Activated CD8-positive, alpha-beta T cell treated with anti-CD3 and anti-CD28 coated beads for 36 hours (primary cell): ENCODE results near the gene SEMA4G. TPM values are rescaled to one million over a fixed set of nuclear protein-coding genes. Genes with fewer than 3 reads are reported as not detected.
"Not testable (repeated sequence)": the region's sequence is repeated elsewhere in the genome, so short reads cannot be mapped to it uniquely, and the experiment has no call there.

Experiments used
- ATAC-seq: fragments of 200-7000 bp; cut with Tn5 transposase; one replicate; pipeline ENCODE4 v1.10.0; 2021; ENCODE audit warnings: mild to moderate bottlenecking, moderate library complexity
- CTCF ChIA-PET: fragments of 350-600 bp; sonication (Branson Sonifier 250); formaldehyde crosslinking; loops from one replicate; lab custom pipeline; 2021; ENCODE audit warnings: antibody characterized with exemption; lab: Charles Lee
- POLR2A ChIA-PET: fragments of 350-600 bp; sonication (Branson Sonifier 250); formaldehyde crosslinking; loops from one replicate; lab custom pipeline; 2021; ENCODE audit warnings: antibody characterized with exemption; lab: Charles Lee
- DNase-seq: peaks from one replicate; pipeline ENCODE4 v3.0.0-alpha.2; 2020
- H3K27ac Mint-ChIP-seq: one replicate; pipeline ENCODE4 v1.8.0; 2021; ENCODE audit warnings: mild to moderate bottlenecking, mixed read lengths
- H3K27me3 Mint-ChIP-seq: one replicate; pipeline ENCODE4 v1.8.0; 2021; ENCODE audit warnings: mixed read lengths
- H3K36me3 Mint-ChIP-seq: one replicate; pipeline ENCODE4 v1.8.0; 2021; ENCODE audit warnings: low read depth, mixed read lengths
- H3K4me1 Mint-ChIP-seq: one replicate; pipeline ENCODE4 v1.8.0; 2021; ENCODE audit warnings: low read depth, mixed read lengths
- H3K4me3 Mint-ChIP-seq: one replicate; pipeline ENCODE4 v1.8.0; 2021; ENCODE audit warnings: mild to moderate bottlenecking, moderate library complexity, mixed read lengths
- H3K9me3 Mint-ChIP-seq: one replicate; pipeline ENCODE4 v1.8.0; 2021; ENCODE audit warnings: mixed read lengths
- intact Hi-C: fragments of 100-400 bp; cut with micrococcal nuclease; formaldehyde crosslinking; loops from one replicate; pipeline ENCODE4 v1.10.0; 2022
- total RNA-seq, 2 experiments: library from RNA; stranded (reverse); gene quantifications; one replicate each; pipeline ENCODE4 v1.2.3, GENCODE V29; 2021
- TF ChIP-seq, protein P1 (sequence below): fragments of 200-600 bp; IDR thresholded peaks from one replicate; pipeline ENCODE4 v1.8.0; 2022; ENCODE audit warnings: antibody characterized with exemption, mild to moderate bottlenecking

Gene SEMA4G
- total RNA-seq, 2 experiments from 2014 or later = 1.2 to 1.6 TPM

DNA sequence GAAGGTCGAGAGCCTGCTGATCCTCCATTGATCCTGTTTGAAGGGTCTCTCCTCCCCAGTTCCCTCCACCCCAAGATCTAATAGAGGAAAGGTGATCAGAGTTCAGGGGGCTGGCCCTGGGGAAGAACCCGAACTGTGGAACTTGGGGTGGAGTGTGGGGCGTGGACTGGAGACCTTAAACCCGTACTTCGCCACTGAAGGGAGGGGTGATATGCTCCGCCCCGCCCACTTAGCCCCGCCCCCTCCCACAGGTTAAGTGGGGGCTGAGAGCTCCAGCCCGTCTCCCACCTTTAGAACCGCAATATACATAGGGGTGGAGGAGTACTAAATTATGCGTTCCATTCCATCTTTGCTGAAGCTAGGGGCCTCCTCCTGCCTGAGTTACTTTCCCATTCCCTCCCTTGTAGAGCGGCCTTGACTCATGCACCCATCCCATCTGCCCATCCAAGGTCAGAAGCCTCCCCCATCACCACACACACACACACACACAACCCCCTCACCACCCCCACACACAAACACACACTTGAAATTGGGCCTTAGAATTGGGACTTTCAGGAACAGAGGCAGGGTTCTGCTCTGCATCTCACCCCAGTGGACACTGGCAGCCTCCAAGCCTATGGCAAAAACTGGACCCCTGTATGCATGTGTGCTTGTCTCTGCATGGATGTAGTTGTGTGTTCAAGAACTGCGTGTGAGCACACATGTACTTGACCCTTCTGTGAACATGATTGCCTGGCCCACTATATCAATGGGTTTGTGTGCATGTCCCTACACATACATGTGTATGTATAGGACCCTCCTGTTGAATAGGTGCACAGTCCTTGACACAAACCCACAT, 991 bp downstream of the SEMA4G start:
- H3K27me3 Mint-ChIP-seq = no peaks in the 10 kb centered on the region
- intact Hi-C loops = no loop called here
- TF ChIP-seq, protein P1, sequence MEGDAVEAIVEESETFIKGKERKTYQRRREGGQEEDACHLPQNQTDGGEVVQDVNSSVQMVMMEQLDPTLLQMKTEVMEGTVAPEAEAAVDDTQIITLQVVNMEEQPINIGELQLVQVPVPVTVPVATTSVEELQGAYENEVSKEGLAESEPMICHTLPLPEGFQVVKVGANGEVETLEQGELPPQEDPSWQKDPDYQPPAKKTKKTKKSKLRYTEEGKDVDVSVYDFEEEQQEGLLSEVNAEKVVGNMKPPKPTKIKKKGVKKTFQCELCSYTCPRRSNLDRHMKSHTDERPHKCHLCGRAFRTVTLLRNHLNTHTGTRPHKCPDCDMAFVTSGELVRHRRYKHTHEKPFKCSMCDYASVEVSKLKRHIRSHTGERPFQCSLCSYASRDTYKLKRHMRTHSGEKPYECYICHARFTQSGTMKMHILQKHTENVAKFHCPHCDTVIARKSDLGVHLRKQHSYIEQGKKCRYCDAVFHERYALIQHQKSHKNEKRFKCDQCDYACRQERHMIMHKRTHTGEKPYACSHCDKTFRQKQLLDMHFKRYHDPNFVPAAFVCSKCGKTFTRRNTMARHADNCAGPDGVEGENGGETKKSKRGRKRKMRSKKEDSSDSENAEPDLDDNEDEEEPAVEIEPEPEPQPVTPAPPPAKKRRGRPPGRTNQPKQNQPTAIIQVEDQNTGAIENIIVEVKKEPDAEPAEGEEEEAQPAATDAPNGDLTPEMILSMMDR = no peak
- DNase-seq = peak; percentile 46
- ChIA-PET CTCF (interaction anchor here (0.6 to 6.8 kb wide), 6 partner anchors 13 to 48 kb away, joined by 3 to 58 read pairs (median 6); partner anchors contain the start of genes MRPL43 and TWNK), POLR2A (interaction anchor here (1.7 kb wide), 1 partner anchor 12 kb away, joined by 3 read pairs; no protein-coding TSS in a partner anchor)
- no peaks in the 10 kb centered on the region for H3K36me3 Mint-ChIP-seq
- H3K4me3 Mint-ChIP-seq = peak overlapping the region; percentile 47
- ATAC-seq = peak; percentile 45
- no peak overlapping the region for H3K27ac Mint-ChIP-seq
- peaks cover 20% of the 10 kb centered on the region for H3K4me1 Mint-ChIP-seq
- no peaks in the 10 kb centered on the region for H3K9me3 Mint-ChIP-seq

DNA sequence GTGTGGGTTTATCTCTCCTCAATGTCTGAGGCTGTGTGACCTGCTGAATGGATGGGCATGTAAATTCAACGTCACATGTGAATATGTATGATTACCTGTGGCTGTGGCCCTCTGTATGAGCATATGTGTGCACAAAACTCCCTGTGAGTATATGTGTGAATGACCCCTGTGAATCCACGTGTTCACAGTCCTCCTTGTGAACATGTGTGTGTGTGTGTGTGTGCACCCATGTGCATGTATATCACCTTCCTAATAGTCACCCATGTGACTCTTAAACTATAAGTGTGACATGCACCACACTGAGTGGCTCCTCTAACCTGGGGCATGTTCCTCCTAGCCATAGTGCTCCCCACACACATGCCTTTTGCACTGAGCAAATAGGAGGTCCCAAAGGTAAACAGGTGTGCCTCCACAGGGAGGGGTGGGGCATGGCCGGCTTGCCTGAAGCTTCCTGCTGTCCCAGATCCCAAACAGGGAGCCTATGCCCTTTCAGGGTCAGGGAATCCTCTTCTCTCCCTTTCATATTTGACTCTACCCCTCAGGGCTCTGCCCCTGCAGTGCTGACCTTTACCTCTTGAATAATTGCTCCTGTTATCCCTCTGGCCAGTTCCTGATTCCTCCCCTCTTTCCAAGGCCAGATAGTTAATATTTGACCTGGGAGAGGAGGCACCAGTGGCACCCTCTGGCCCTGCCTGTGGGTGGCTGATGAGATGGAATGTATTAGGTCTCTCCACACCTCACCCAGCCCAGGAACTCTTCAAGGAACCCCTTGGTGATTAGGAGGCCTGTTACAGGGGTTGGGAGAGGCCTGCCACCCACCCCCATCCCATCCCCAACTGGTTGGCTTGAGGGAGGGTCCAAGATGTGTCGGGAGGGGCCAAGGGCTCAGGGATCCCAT, 1.9 kb downstream of the SEMA4G start:
- Mint-ChIP-seq H3K36me3 (no peaks in the 10 kb centered on the region), H3K27ac (no peak overlapping the region), H3K9me3 (no peaks in the 10 kb centered on the region), H3K27me3 (no peaks in the 10 kb centered on the region), H3K4me1 (peaks cover 20% of the 10 kb centered on the region), H3K4me3 (no peak overlapping the region)
- ChIA-PET CTCF (interaction anchor here (6.8 kb wide), 1 partner anchor 45 kb away, joined by 58 read pairs; no protein-coding TSS in a partner anchor), POLR2A (interaction anchor here (1.0 to 1.7 kb wide), 2 partner anchors 13 to 18 kb away, joined by 3 read pairs; no protein-coding TSS in a partner anchor)
- intact Hi-C loops = no loop called here
- ATAC-seq (no peak), DNase-seq (no peak)
- TF ChIP-seq, protein P1 = no peak

- Mint-ChIP-seq H3K36me3 (no peaks in the 10 kb centered on the region), H3K4me1 (peaks cover 20% of the 10 kb centered on the region), H3K9me3 (no peaks in the 10 kb centered on the region), H3K27me3 (no peaks in the 10 kb centered on the region), H3K4me3 (no peak overlapping the region), H3K27ac (no peak overlapping the region)
- DNase-seq (peak; percentile 47), ATAC-seq (no peak)
- ChIA-PET POLR2A (interaction anchor here (1.0 to 1.1 kb wide), 2 partner anchors 16 to 58 kb away, joined by 3 read pairs; no protein-coding TSS in a partner anchor), CTCF (interaction anchor here (1.6 kb wide), 1 partner anchor 46 kb away, joined by 6 read pairs; no protein-coding TSS in a partner anchor)
- TF ChIP-seq, protein P1 = no peak
- intact Hi-C loops = no loop called here
Measured at GRCh38 chr10:100972115-100972903, 3.0 kb downstream of the SEMA4G start.

DNA sequence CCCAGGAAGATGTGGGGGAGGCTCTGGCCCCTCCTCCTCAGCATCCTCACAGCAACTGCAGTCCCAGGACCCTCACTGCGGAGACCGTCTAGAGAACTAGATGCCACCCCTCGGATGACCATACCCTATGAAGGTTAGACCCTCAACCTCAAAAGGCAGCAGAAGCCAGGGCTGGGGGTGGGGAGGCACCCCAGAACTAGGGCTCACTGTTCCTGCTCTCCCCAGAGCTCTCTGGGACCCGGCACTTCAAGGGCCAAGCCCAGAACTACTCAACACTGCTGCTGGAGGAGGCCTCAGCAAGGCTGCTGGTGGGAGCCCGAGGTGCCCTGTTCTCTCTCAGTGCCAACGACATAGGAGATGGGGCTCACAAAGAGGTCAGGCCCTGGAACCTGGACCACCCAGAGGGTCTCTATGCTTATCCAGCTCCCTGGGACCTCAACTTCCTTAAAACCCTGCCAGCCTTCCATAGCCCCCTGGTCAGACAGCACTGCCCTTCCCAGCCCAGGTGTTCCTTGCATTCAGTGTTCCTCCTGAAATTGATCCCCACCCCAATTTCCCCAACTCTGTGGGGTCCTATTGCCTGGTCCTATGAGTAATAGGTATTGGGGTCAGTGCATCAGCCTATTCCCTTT, 3.7 kb downstream of the SEMA4G start:
- Mint-ChIP-seq H3K36me3 (no peaks in the 10 kb centered on the region), H3K4me1 (peaks cover 20% of the 10 kb centered on the region), H3K4me3 (no peak overlapping the region), H3K27ac (no peak overlapping the region), H3K27me3 (no peaks in the 10 kb centered on the region), H3K9me3 (no peaks in the 10 kb centered on the region)
- ChIA-PET POLR2A (interaction anchor here (1.1 to 1.3 kb wide), 2 partner anchors 12 to 59 kb away, joined by 3 read pairs; no protein-coding TSS in a partner anchor), CTCF (interaction anchor here (1.6 to 1.8 kb wide), 2 partner anchors 46 to 77 kb away, joined by 4 to 6 read pairs; no protein-coding TSS in a partner anchor)
- TF ChIP-seq, protein P1 = no peak
- intact Hi-C loops = no loop called here
- DNase-seq (no peak), ATAC-seq (no peak)

GRCh38 chr10:100975397-100975796, 6.1 kb downstream of the SEMA4G start:
- ATAC-seq, POLR2A ChIA-PET, H3K36me3 Mint-ChIP-seq, DNase-seq, H3K9me3 Mint-ChIP-seq, intact Hi-C loops, H3K4me3 Mint-ChIP-seq, H3K27ac Mint-ChIP-seq, H3K27me3 Mint-ChIP-seq: not testable (repeated sequence)
- H3K4me1 Mint-ChIP-seq = peaks cover 12% of the 10 kb centered on the region
- CTCF ChIA-PET = interaction anchor here (1.0 to 1.5 kb wide), 3 partner anchors 11 to 44 kb away, joined by 3 to 4 read pairs (median 3); no protein-coding TSS in a partner anchor
